ENCODE data around the gene HTR1D. TPM values are rescaled to one million over a fixed set of nuclear protein-coding genes. Genes with fewer than 3 reads are reported as not detected.

The HTR1D gene
- total RNA-seq, 1 experiment from 2014 or later: 3.1 TPM

DNA sequence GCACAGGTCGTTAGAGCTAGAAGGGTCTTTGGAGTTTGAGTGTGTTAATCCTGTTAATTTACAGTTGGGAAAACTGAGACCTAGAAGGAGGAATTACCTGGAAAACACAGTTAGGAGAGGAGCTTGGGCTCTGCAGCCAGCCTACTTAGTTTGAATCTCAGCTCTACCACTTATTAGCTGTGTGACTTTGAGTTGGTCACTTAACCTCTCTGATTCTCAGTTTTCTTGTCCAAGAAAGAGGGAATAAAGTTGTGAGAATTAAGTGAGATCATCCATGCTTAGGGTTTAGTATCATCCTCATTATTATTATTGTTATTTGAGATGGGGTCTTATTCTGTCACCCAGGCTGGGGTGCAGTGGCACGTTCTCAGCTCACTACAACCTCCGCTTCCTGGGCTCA lies 5.4 kb upstream of the HTR1D start:
- Mint-ChIP-seq H3K9me3 (peaks cover 0 to 2% of the 10 kb centered on the region in 2 experiments; a peak in 3 of 5 replicates), H3K4me1 (peaks cover 33 to 34% of the 10 kb centered on the region in 2 experiments), H3K27ac (no peak overlapping the region), H3K36me3 (ENCODE audit: insufficient read depth in 1 of 3, low read depth in 3 of 3) (peaks cover 0 to 4% (median 0%) of the 10 kb centered on the region in 3 experiments; a peak in 2 of 7 replicates), H3K27me3 (ENCODE audit: low read depth) (peaks cover 31% of the 10 kb centered on the region), H3K4me3 (no peak overlapping the region)
- H2BK5ac ChIP-seq (ENCODE audit: insufficient read length, low read length): no peak overlapping the region
- H3K79me2 ChIP-seq (ENCODE audit: insufficient read depth, low read length): no peaks in the 10 kb centered on the region
- H2BK20ac ChIP-seq (ENCODE audit: low read depth, low read length, poor library complexity, severe bottlenecking): no peak overlapping the region
- no peak overlapping the region for H2BK15ac ChIP-seq (ENCODE audit: low read depth, low read length)
- no CpG with 5 or more reads among the region's 3 CpGs for WGBS (ENCODE audit: extremely low coverage, insufficient read length, low lambda C conversion rate)
- no peak for TF ChIP-seq CTCF (conservative IDR thresholded peaks at IDR 0.05)
- H3K4ac ChIP-seq (ENCODE audit: low read depth, low read length): no peak overlapping the region
- no peak overlapping the region for H3K4me2 ChIP-seq (ENCODE audit: insufficient read depth, insufficient read length, low read length)
- no peak overlapping the region for H2AFZ ChIP-seq (ENCODE audit: low read length)
- no peak overlapping the region for H3K18ac ChIP-seq (ENCODE audit: insufficient read length, low read depth, low read length)
- H3K9me3 ChIP-seq (ENCODE audit: control insufficient read depth, low read depth, low read length): no peaks in the 10 kb centered on the region
- H3T11ph ChIP-seq (ENCODE audit: low read length): no peak overlapping the region
- no peak overlapping the region for H2BK12ac ChIP-seq (ENCODE audit: insufficient read length, low read depth, low read length)
- H2BK120ac ChIP-seq (ENCODE audit: low read depth, low read length, poor library complexity, severe bottlenecking): no peak overlapping the region
- H4K8ac ChIP-seq (replicated peaks; ENCODE audit: insufficient read length, low read depth, low read length): no peak overlapping the region
- no peak overlapping the region for H4K91ac ChIP-seq (ENCODE audit: insufficient read length, low read depth, low read length)
- H4K20me1 ChIP-seq (ENCODE audit: control insufficient read depth, insufficient read depth, insufficient read length): peaks cover 4% of the 10 kb centered on the region
- H3K9ac ChIP-seq (ENCODE audit: extremely low read depth, insufficient read length, low read length): no peak overlapping the region
- H3K27me3 ChIP-seq (ENCODE audit: insufficient read depth, low read length): no peaks in the 10 kb centered on the region
- no peak overlapping the region for H2AK5ac ChIP-seq (ENCODE audit: insufficient read length, low read length)
- H3K56ac ChIP-seq (ENCODE audit: insufficient read length, low read depth, low read length): no peak overlapping the region
- H3K79me1 ChIP-seq (ENCODE audit: insufficient read depth, low read depth, low read length, poor library complexity, severe bottlenecking): no peaks in the 10 kb centered on the region
- no peak overlapping the region for H3K23ac ChIP-seq (ENCODE audit: insufficient read length, low read depth, low read length)
- H3K4me1 ChIP-seq (ENCODE audit: insufficient read depth, low read length): peaks cover 4% of the 10 kb centered on the region; the same call in 1 of the 2 replicates
- DNase-seq: no peak
- H3K14ac ChIP-seq (ENCODE audit: insufficient read depth, low read length): no peak overlapping the region
- no peak overlapping the region for H3K27ac ChIP-seq (ENCODE audit: insufficient read length, low read depth, low read length)
- H4K5ac ChIP-seq (ENCODE audit: insufficient read length, low read depth, low read length): no peak overlapping the region
- H3K23me2 ChIP-seq (ENCODE audit: insufficient read length, low read depth, low read length, poor library complexity, severe bottlenecking): peaks cover 1% of the 10 kb centered on the region

Measured in H9 (cell line).